ENCODE measurements around the gene MON1B. TPM values are rescaled to one million over a fixed set of nuclear protein-coding genes. Genes with fewer than 3 reads are reported as not detected.
"Not testable (repeated sequence)": the region's sequence is repeated elsewhere in the genome, so short reads cannot be mapped to it uniquely, and the experiment has no call there.

Gene MON1B
- total RNA-seq, 1 donor = 19.5 TPM

DNA sequence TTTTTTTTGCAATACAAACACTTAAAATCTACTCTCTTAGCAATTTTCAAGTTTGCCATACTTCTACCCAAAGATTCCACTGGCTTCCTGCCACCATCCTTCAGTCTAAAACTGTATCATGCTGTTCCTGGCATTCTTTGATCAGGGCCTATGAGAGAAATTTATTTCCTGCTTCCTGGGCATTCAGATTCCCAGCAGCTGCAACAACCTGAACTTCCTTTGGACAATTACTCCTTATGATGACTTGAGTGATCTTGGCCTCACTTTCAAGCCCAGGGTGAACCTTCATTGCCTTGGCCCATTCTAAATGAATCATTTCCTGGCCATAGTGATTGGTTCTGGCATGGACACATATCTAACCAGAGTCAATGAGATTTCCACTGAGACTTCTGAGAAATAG is 18.0 kb upstream of the MON1B start:
- Histone ChIP-seq H3K36me3 (ENCODE audit: insufficient read depth, low read length) (no peaks in the 10 kb centered on the region), H3K27ac (ENCODE audit: low read depth, low read length) (no peak overlapping the region), H3K27me3 (ENCODE audit: insufficient read depth, low read length) (no peaks in the 10 kb centered on the region), H3K4me3 (ENCODE audit: insufficient read depth, low read length) (no peak overlapping the region), H3K4me2 (ENCODE audit: insufficient read depth, low read length) (no peak overlapping the region), H2AFZ (ENCODE audit: low read length) (no peak overlapping the region), H3K9me3 (ENCODE audit: low read depth, low read length) (no peaks in the 10 kb centered on the region), H3K4me1 (ENCODE audit: insufficient read depth, low read length) (no peaks in the 10 kb centered on the region), H4K20me1 (ENCODE audit: insufficient read depth, low read length) (no peaks in the 10 kb centered on the region), H3K79me2 (ENCODE audit: insufficient read depth, low read length) (no peaks in the 10 kb centered on the region)
- DNase-seq (ENCODE audit: insufficient read length, low spot score, missing footprints) = peak; percentile 10
- TF ChIP-seq, protein P1, sequence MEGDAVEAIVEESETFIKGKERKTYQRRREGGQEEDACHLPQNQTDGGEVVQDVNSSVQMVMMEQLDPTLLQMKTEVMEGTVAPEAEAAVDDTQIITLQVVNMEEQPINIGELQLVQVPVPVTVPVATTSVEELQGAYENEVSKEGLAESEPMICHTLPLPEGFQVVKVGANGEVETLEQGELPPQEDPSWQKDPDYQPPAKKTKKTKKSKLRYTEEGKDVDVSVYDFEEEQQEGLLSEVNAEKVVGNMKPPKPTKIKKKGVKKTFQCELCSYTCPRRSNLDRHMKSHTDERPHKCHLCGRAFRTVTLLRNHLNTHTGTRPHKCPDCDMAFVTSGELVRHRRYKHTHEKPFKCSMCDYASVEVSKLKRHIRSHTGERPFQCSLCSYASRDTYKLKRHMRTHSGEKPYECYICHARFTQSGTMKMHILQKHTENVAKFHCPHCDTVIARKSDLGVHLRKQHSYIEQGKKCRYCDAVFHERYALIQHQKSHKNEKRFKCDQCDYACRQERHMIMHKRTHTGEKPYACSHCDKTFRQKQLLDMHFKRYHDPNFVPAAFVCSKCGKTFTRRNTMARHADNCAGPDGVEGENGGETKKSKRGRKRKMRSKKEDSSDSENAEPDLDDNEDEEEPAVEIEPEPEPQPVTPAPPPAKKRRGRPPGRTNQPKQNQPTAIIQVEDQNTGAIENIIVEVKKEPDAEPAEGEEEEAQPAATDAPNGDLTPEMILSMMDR (IDR thresholded peaks at IDR 0.05; ENCODE audit: extremely low read depth, low read depth, low read length) = no peak

DNA sequence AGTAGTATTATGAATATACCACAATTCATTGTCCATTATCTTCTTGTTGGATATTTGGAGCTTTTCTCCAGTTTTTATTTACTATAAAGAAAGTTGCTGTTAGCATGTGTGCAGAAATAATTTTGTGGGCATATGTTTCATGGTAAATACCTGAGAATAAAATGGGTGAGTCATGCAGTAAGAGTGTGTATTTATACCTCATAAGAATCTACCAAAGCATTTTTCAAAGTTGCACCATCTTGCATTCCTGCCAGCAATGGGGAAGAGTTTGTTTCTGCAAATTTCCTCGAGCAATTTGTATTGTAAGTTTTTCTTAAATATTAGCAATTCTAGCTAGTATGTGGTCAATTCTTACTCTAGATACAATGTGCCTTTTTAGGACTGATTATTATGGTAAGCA is 7.9 kb upstream of the MON1B start:
- H3K4me1 ChIP-seq (ENCODE audit: insufficient read depth, low read length) = no peaks in the 10 kb centered on the region
- H4K20me1 ChIP-seq (ENCODE audit: insufficient read depth, low read length) = no peaks in the 10 kb centered on the region
- H3K36me3 ChIP-seq (ENCODE audit: insufficient read depth, low read length) = no peaks in the 10 kb centered on the region
- H2AFZ ChIP-seq (ENCODE audit: low read length) = no peak overlapping the region
- no peak for DNase-seq (ENCODE audit: insufficient read length, low spot score, missing footprints)
- TF ChIP-seq, protein P1 (IDR thresholded peaks at IDR 0.05; ENCODE audit: extremely low read depth, low read depth, low read length) = no peak
- no peaks in the 10 kb centered on the region for H3K9me3 ChIP-seq (ENCODE audit: low read depth, low read length)
- no peaks in the 10 kb centered on the region for H3K79me2 ChIP-seq (ENCODE audit: insufficient read depth, low read length)
- no peak overlapping the region for H3K4me2 ChIP-seq (ENCODE audit: insufficient read depth, low read length)
- H3K27ac ChIP-seq (ENCODE audit: low read depth, low read length) = no peak overlapping the region
- no peak overlapping the region for H3K4me3 ChIP-seq (ENCODE audit: insufficient read depth, low read length)
- no peaks in the 10 kb centered on the region for H3K27me3 ChIP-seq (ENCODE audit: insufficient read depth, low read length)

DNA sequence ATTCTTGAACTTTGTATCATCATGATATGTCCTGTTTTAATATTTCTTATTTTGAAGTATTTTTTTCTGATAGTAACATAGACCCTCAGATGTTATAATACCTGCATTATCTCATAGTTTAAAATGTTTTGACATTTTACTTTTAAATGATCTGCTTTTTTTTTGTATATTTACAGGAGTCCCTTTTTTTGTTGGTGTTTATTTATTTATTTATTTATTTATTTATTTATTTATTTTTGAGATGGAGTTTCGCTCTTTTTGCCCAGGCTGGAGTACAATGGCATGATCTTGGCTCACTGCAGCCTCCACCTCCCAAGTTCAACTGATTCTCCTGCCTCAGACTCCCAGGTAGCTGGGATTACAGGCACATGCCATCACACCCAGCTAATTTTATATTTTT is 4.7 kb upstream of the MON1B start:
- H4K20me1 ChIP-seq (ENCODE audit: insufficient read depth, low read length); H3K4me1 ChIP-seq (ENCODE audit: insufficient read depth, low read length); H3K27ac ChIP-seq (ENCODE audit: low read depth, low read length); H3K4me2 ChIP-seq (ENCODE audit: insufficient read depth, low read length); H3K4me3 ChIP-seq (ENCODE audit: insufficient read depth, low read length); H3K79me2 ChIP-seq (ENCODE audit: insufficient read depth, low read length); H2AFZ ChIP-seq (ENCODE audit: low read length); DNase-seq (ENCODE audit: insufficient read length, low spot score, missing footprints); H3K36me3 ChIP-seq (ENCODE audit: insufficient read depth, low read length); H3K27me3 ChIP-seq (ENCODE audit: insufficient read depth, low read length); H3K9me3 ChIP-seq (ENCODE audit: low read depth, low read length): not testable (repeated sequence)

DNA sequence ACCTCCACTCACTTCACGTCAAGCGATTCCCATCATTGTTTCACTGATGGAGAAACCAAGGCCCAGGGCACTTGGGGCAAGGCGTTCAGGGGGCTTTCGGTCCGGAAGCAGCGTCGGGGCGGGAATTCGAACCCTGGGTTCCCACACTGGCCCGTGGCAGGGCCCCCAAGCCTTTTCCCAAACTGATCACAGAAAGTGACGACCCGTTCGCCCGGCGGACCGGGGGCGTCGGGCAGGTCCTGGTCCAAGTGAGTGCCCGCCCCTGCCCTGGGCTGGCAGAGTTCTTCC is 856 bp upstream of the MON1B start:
- Histone ChIP-seq H3K27me3 (ENCODE audit: insufficient read depth, low read length) (no peaks in the 10 kb centered on the region), H3K9me3 (ENCODE audit: low read depth, low read length) (no peaks in the 10 kb centered on the region), H3K4me2 (ENCODE audit: insufficient read depth, low read length) (peak overlapping the region; percentile 93), H4K20me1 (ENCODE audit: insufficient read depth, low read length) (peaks cover 4% of the 10 kb centered on the region), H2AFZ (ENCODE audit: low read length) (peak overlapping the region; percentile 99), H3K36me3 (ENCODE audit: insufficient read depth, low read length) (peaks cover 6% of the 10 kb centered on the region), H3K79me2 (ENCODE audit: insufficient read depth, low read length) (peaks cover 27% of the 10 kb centered on the region), H3K27ac (ENCODE audit: low read depth, low read length) (peak overlapping the region; percentile 88), H3K4me1 (ENCODE audit: insufficient read depth, low read length) (peaks cover 9% of the 10 kb centered on the region), H3K4me3 (ENCODE audit: insufficient read depth, low read length) (peak overlapping the region; percentile 90)
- TF ChIP-seq, protein P1 (IDR thresholded peaks at IDR 0.05; ENCODE audit: extremely low read depth, low read depth, low read length) = no peak
- no peak for DNase-seq (ENCODE audit: insufficient read length, low spot score, missing footprints)
